Thymus (tissue), 11 donors: ENCODE data around the gene MIAT. TPM values are rescaled to one million over a fixed set of nuclear protein-coding genes. Genes with fewer than 3 reads are reported as not detected.
A peak's percentile ranks its signal among the peaks of the same experiment; 100 is the strongest.

Source experiments
- DNase-seq, 9 donors: peaks; one replicate each; pipeline ENCODE4 v3.0.0-alpha.2; 2013; ENCODE audit warnings: low spot score in 9 of 9, low read depth in 6 of 9, missing footprints in 1 of 9
- H3K27ac ChIP-seq, 2 donors: one replicate each; pipeline ENCODE4 v1.5.1; 2013; ENCODE audit warnings: control low read depth in 1 of 2, low read depth in 1 of 2, low read length in 1 of 2, mild to moderate bottlenecking in 1 of 2, moderate library complexity in 1 of 2
- H3K27me3 ChIP-seq, 2 donors: one replicate each; pipeline ENCODE4 v1.5.1; 2013; ENCODE audit warnings: low read length in 1 of 2; ENCODE audit not compliant: control insufficient read depth in 2 of 2, insufficient read depth in 1 of 2
- H3K36me3 ChIP-seq, 2 donors: one replicate each; pipeline ENCODE4 v1.5.1; 2013; ENCODE audit warnings: low read length in 1 of 2, mild to moderate bottlenecking in 1 of 2, moderate library complexity in 1 of 2; ENCODE audit not compliant: control insufficient read depth in 2 of 2, insufficient read depth in 2 of 2
- H3K4me1 ChIP-seq, 2 donors: one replicate each; pipeline ENCODE4 v1.5.1; 2013; ENCODE audit warnings: low read length in 2 of 2; ENCODE audit not compliant: control insufficient read depth in 2 of 2, insufficient read depth in 2 of 2
- H3K4me3 ChIP-seq, 2 donors: one replicate each; pipeline ENCODE4 v1.5.1; 2013; ENCODE audit warnings: low read length in 2 of 2, control low read depth in 1 of 2, mild to moderate bottlenecking in 1 of 2
- H3K9me3 ChIP-seq, 2 donors: one replicate each; pipeline ENCODE4 v1.5.1; 2013; ENCODE audit warnings: low read length in 1 of 2, mild to moderate bottlenecking in 1 of 2; ENCODE audit not compliant: control insufficient read depth in 2 of 2, insufficient read depth in 1 of 2
- WGBS: extraction: QIAGEN DNeasy Blood & Tissue Kit; methylation state at CpG from one replicate; pipeline ENCODE4 v1.1.7; 2013; 5-methylcytosine and 5-hydroxymethylcytosine counted together
- polyA plus RNA-seq: library from polyadenylated mRNA; stranded (reverse); fragments of 200-250 nt; gene quantifications from one replicate; pipeline ENCODE4 v1.2.3, GENCODE V29; 2013
- total RNA-seq: library from RNA; stranded (reverse); fragments of 120-200 nt; gene quantifications from one replicate; pipeline ENCODE4 v1.2.4, GENCODE V29; 2013
- donor health status: healthy.

MIAT gene
- total and polyA plus RNA-seq, 2 donors = 1.1 to 2.9 TPM

- H3K27ac ChIP-seq = peak overlapping the region in 1 of 2 donors; percentile 62
- DNase-seq = no peak
- H3K9me3 ChIP-seq = no peaks in the 10 kb centered on the region
- no peaks in the 10 kb centered on the region for H3K36me3 ChIP-seq
- peaks cover 0 to 3% of the 10 kb centered on the region in 2 donors for H3K27me3 ChIP-seq
- WGBS = 94% methylated on average over 15 of the region's 15 CpGs
- peaks cover 30 to 62% of the 10 kb centered on the region in 2 donors for H3K4me1 ChIP-seq
- H3K4me3 ChIP-seq = no peak overlapping the region
These were observed 13.8 kb upstream of the MIAT start for GRCh38 chr22:26643418-26644100.

GRCh38 chr22:26646158-26646557 is 11.2 kb upstream of the MIAT start:
- peaks cover 33 to 70% of the 10 kb centered on the region in 2 donors for H3K4me1 ChIP-seq
- no peak overlapping the region for H3K27ac ChIP-seq
- no peaks in the 10 kb centered on the region for H3K9me3 ChIP-seq
- peaks cover 0 to 8% of the 10 kb centered on the region in 2 donors for H3K27me3 ChIP-seq
- H3K4me3 ChIP-seq = no peak overlapping the region
- 90% methylated on average over 5 of the region's 5 CpGs for WGBS
- no peak for DNase-seq
- H3K36me3 ChIP-seq = no peaks in the 10 kb centered on the region

GRCh38 chr22:26648011-26648497 is 9.3 kb upstream of the MIAT start:
- Histone ChIP-seq H3K4me1 (peaks cover 24 to 56% of the 10 kb centered on the region in 2 donors), H3K27ac (peak overlapping the region; percentile 6 to 61), H3K9me3 (no peaks in the 10 kb centered on the region), H3K36me3 (no peaks in the 10 kb centered on the region), H3K4me3 (no peak overlapping the region), H3K27me3 (peaks cover 0 to 17% of the 10 kb centered on the region in 2 donors)
- 15% methylated on average over 17 of the region's 17 CpGs for WGBS
- DNase-seq = peak in 6 of 9 donors; percentile 58 to 87 (median 70)

- peak in 1 of 9 donors; percentile 39 for DNase-seq
- 78% methylated on average over 6 of the region's 6 CpGs for WGBS
- H3K27ac ChIP-seq = peak overlapping the region in 1 of 2 donors; percentile 61
- peaks cover 0 to 1% of the 10 kb centered on the region in 2 donors for H3K9me3 ChIP-seq
- peaks cover 23 to 49% of the 10 kb centered on the region in 2 donors for H3K4me1 ChIP-seq
- peaks cover 0 to 22% of the 10 kb centered on the region in 2 donors for H3K27me3 ChIP-seq
- H3K4me3 ChIP-seq = no peak overlapping the region
- no peaks in the 10 kb centered on the region for H3K36me3 ChIP-seq
These were observed 8.6 kb upstream of the MIAT start for GRCh38 chr22:26648528-26649388.

GRCh38 chr22:26650722-26651421 is 6.5 kb upstream of the MIAT start:
- DNase-seq = no peak
- H3K4me1 ChIP-seq = peaks cover 20 to 33% of the 10 kb centered on the region in 2 donors
- H3K27me3 ChIP-seq = peaks cover 3 to 39% of the 10 kb centered on the region in 2 donors
- no peak overlapping the region for H3K27ac ChIP-seq
- H3K9me3 ChIP-seq = peaks cover 0 to 1% of the 10 kb centered on the region in 2 donors
- no peaks in the 10 kb centered on the region for H3K36me3 ChIP-seq
- 95% methylated on average over 6 of the region's 6 CpGs for WGBS
- no peak overlapping the region for H3K4me3 ChIP-seq

- Histone ChIP-seq H3K9me3 (peaks cover 0 to 1% of the 10 kb centered on the region in 2 donors), H3K27ac (no peak overlapping the region), H3K27me3 (peaks cover 6 to 46% of the 10 kb centered on the region in 2 donors), H3K4me3 (no peak overlapping the region), H3K36me3 (no peaks in the 10 kb centered on the region), H3K4me1 (peaks cover 20 to 26% of the 10 kb centered on the region in 2 donors)
- 96% methylated on average over 10 of the region's 10 CpGs for whole genome bisulfite sequencing
- DNase-seq = no peak
These were observed 5.6 kb upstream of the MIAT start for GRCh38 chr22:26651815-26652214.

- H3K4me3 ChIP-seq = peak overlapping the region; percentile 29 to 43
- H3K36me3 ChIP-seq = no peaks in the 10 kb centered on the region
- peaks cover 22 to 58% of the 10 kb centered on the region in 2 donors for H3K27me3 ChIP-seq
- no peak for DNase-seq
- WGBS = 8% methylated on average over 11 of the region's 11 CpGs
- peaks cover under 1 to 7% of the 10 kb centered on the region in 2 donors for H3K9me3 ChIP-seq
- H3K4me1 ChIP-seq = peaks cover 22 to 27% of the 10 kb centered on the region in 2 donors
- no peak overlapping the region for H3K27ac ChIP-seq
These were observed 773 bp downstream of the MIAT start for GRCh38 chr22:26658161-26658560.

- peaks cover 22 to 53% of the 10 kb centered on the region in 2 donors for H3K27me3 ChIP-seq
- DNase-seq = peak in 6 of 9 donors; percentile 65 to 87 (median 74)
- no peaks in the 10 kb centered on the region for H3K36me3 ChIP-seq
- peaks cover 22 to 27% of the 10 kb centered on the region in 2 donors for H3K4me1 ChIP-seq
- peak overlapping the region; percentile 29 to 43 for H3K4me3 ChIP-seq
- no peak overlapping the region for H3K27ac ChIP-seq
- WGBS = 1% methylated on average over 27 of the region's 27 CpGs
- H3K9me3 ChIP-seq = peaks cover 0 to 7% of the 10 kb centered on the region in 2 donors
These were observed 1.5 kb downstream of the MIAT start for GRCh38 chr22:26658671-26659478.
